Stimulated activated CD4-positive, alpha-beta T cell treated with anti-CD3 and anti-CD28 coated beads, Interleukin-15, amount 100 ng/mL, for 1 hour (primary cell): ENCODE measurements around the gene GPLD1.

Experiments
- DNase-seq, 2 donors: peaks; one replicate each; pipeline ENCODE4 v3.0.0-alpha.2; 2020; ENCODE audit warnings: low read depth in 1 of 2, low spot score in 1 of 2

GPLD1 gene

GRCh38 chr6:24458941-24459340 is 30.4 kb downstream of the GPLD1 start:
- DNase-seq, result no peak

DNA sequence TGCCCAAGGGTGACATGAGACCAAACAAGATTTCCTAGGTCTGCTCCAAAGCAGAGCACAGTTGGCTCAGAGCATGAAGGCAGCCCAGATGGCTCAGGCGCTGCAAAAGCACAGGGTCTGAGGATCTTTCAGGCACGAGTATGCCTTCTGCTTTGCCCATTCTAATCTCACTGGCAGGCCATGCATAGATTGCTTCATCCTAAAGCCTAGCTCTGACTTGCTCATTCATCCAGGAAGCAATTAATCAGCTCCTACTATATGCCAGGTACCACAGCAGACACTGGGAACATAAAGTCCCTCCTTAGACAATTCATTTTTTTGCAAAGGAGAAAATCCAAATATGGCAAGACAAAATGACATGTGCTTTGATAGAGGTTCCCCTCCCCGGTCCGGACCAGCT is 31.2 kb downstream of the GPLD1 start:
- no peak for DNase-seq

DNA sequence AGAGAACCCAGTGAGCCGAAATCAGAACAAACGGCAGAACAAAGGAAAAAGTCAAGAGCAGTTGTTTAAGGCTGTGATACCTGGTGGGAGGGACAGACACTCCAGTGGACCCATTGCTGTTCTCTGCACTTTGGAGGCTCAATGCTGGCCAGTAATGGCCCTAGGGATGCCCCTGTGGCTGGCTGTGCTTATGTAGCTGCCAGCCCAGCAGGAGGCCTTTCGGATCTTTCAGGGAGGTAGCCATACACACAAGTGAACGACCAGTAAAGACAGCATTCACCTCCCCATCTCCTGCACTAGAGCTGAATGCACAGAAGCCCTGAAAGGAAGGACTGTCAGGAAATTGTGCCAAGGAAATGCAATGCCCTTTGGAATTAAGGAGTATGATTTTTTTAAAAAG is 34.3 kb downstream of the GPLD1 start:
- DNase-seq, result no peak

DNA sequence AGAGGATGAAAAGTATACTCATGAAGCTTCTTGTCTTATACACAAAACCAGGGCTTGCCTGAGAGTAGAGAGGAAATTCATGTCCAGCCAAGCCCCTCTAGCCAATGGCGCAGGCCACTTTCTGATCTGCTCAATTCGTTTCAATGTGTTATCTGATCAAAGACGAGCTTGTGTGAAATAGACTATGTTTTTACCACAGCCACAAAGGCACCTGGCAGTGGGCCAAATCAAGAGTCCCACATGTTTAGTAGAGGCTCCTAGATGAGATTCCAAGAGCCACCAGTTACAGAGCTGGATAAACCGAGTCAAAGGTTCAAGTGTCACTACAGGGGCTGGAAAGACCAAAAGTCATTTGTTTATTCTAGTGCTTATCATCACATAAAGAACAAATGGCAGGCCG is 34.9 kb downstream of the GPLD1 start:
- no peak for DNase-seq

- DNase-seq, result no peak
These were observed 35.5 kb downstream of the GPLD1 start for GRCh38 chr6:24453921-24454320.

- no peak for DNase-seq
These were observed 37.6 kb downstream of the GPLD1 start for GRCh38 chr6:24451581-24452388.

DNA sequence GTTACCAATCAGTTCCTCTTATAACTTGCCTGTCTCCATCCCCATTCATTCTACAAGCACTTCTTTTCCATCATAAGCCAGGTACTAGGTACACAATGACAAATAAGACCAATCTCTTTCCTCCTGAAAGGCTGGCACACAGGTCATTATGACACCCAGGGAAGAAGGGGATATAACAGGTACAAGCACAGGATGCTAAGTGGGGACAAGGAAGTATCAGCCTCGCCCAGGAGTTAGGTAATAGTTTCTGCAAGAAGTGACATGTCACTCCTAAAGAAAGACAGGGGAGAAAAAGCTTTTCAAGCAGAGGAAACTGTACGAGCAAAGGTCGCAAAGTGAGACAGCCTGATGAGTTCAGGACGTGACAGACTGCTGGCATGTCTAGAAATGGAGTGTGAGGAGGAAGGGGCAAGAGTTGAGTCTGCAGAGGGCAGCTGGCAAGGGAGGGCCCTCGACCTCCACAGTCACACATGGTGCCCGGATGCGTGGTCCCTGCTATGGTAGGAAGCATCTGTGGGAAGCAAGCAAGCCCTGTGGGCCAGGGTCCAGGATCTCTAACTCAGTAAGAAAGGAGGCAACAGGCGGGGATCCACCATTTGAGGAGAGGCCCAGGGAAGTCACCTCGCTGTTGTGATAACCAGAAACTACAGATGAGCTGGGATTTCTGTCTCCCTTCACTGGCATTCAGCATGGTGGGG is 40.4 kb downstream of the GPLD1 start:
- no peak for DNase-seq

- no peak for DNase-seq
These were observed 41.0 kb downstream of the GPLD1 start for GRCh38 chr6:24448396-24448795.

DNA sequence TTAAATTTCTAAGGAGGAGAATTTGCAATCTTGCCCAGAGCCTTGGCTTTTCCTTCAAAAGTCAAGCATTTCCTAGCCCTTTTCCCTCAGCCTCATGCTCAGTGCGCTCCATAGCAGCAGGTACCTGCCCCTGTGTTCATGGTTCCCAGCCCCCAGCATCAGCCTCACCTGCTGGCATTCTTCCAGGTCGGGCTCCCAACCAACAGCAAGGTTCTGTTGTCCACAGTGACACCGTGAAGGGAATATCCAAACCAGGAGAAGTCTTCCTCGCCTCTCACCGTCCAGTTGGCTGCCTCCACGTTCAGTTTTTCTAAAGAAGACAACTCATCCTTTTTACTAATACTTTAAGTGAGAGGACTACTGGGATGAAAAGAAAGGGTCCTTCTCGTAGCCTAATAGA is 42.7 kb downstream of the GPLD1 start:
- no peak for DNase-seq

GRCh38 chr6:24445704-24446103 is 43.7 kb downstream of the GPLD1 start:
- no peak for DNase-seq

DNA sequence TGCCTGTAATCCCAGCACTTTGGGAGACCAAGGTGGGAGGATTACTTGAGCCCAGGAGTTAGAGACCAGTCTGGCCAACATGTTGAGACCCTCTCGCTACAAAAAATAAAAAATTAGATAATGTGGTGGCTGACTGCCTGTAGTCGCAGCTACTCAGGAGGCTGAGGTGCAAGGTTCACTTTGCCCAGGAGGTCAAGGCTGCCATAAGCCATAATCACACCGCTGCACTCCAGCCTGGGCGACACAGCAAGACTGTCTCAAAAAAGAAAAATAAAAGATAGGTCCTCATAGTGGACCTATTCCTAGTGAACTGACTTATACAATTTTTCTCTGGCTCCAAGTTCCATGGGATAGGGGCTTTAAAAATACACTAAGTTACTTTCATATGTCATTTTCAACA is 44.8 kb downstream of the GPLD1 start:
- no peak for DNase-seq

DNA sequence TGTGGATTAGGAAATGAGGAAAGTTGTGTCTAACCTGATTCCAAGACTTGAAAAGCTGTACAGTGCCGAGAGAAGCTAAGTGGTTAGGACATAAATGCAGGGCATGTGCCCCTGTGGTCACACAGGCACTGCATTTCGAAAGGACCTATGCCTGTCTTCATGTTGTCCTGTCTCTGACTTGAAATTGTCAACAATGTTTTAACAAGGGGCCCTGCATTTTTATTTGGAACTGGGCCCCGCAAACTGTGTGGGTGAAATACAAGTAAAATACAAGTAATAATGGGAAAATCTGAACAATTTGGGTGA is 47.8 kb downstream of the GPLD1 start:
- DNase-seq, result no peak

DNA sequence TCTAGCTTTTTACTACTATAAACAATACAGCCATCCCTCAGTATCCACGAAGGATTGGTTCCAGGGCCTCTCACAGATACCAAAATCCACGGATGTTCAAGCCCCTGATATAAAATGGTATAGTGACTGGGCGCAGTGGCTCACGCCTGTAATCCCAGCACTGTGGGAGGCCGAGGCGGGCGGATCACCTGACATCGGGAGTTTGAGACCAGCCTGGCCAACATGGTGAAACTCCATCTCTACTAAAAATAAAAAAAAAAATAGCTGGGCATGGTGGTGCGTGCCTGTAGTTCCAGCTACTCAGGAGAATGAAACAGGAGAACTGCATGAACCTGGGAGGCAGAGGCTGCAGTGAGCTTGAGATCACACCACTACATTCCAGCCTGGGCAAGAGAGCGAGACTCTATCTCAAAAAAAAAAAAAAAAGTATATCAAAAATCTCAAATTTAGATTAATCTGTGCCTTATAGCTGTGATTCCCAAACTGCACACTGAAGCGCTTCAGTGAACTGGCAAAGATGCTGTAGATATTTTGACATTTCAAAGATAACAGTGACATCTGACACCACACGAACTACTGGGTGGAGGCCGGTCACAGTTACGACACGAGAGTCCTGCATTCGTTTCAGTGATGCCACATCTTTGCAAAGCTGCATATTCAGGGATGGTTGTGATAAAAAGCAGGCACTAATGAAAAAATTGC is 48.3 kb downstream of the GPLD1 start:
- no peak for DNase-seq

- DNase-seq, result no peak
These were observed 49.4 kb downstream of the GPLD1 start for GRCh38 chr6:24439858-24440539.

DNA sequence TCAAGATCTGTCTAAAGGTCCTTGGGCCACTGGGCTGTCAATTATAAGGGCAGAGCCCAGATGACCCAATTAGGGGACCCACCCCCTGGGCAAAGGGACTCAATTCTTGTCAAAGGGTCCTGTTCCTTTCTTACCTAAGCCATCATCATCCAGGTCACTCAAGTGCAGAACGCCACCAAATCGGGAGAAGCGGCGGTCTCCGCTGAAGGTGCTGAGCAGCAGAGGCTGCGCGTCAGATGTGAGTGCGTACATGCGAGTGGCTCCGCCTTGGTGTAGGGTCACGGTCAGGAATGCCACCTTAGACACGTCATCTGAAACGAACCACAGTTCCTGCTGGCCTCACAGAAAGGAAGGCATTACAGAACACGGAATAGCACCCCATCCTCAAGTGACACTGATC is 52.4 kb downstream of the GPLD1 start:
- no peak for DNase-seq

DNA sequence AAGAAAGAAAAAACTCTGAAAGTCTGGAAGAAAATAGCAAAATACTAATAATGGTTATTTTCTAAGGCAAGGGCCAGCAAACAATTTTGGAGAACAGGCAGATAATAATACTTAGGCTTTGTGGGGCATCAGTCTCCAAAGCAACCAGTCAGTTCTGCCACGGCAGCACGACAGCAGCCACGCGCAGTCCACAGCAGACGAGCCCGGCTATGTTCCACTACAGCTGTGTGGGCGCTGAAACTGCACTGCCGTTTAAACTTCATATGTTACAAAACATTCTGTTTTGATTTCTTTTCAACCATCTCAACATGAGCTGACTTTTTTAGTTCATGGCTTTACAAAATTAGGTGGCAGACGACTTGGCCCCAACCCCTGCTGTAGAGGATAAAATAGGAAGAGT is 56.8 kb downstream of the GPLD1 start:
- DNase-seq, result no peak

DNA sequence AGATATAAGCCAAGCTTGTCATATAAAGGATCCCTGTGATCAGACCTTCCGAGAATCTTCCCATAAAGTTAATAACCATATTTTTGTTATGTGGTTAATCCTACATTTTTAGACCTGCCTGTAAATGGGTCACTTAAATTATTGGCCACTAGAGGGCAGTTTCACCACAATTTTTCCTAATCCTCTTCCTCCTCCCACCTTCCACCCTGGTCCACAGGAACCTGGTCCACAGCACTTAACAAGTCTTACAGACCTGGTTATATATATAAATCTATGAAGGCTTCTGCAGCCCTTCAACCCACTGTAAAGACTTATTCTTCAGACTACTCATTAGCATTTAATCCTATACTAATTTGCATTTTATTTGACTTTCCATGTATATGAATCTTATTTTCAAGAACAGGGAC is 58.3 kb downstream of the GPLD1 start:
- no peak for DNase-seq

DNA sequence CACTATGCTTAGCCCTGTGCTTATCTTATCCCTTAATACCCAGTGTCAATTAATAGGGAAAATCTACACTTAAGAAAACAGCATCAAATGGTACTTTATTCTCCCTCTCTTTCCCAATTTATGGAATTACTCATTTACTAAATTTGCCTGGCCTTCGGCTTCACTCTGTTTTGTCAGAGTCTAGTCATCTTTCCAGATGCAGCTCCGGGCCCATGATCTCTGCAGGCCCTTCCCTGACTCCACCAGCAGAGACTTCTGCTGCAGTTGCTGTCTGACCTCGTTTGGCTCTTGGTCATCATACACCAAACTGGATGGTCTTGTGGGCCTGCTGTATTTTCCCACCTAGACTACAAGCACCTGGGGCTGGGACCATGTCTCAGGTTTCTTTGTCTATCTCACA is 59.3 kb downstream of the GPLD1 start:
- DNase-seq, result no peak

GRCh38 chr6:24429146-24429545 is 60.2 kb downstream of the GPLD1 start:
- no peak for DNase-seq

DNA sequence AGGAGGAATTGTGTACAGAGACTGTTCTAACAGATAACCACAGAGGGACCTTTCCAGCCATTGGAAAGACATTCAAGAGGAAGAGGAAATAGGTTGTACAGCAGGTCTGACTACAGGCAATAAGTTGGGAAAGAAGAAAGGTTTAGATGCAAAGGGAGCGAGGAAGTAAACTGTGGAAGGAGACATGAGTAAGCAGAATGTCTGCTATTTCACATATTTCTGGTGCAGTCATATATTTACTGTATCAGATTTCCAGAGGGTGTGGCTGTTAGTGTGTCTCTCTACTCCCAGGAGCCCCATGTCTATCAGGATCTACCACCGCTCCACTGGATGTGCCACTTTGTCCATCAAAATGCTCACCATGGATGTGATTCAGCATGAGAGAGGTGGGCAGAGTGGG is 60.8 kb downstream of the GPLD1 start:
- DNase-seq, result no peak

- no peak for DNase-seq
These were observed 62.5 kb downstream of the GPLD1 start for GRCh38 chr6:24426729-24427446.
